A549 (cell line): ENCODE data around the gene ZBTB46.

Experiments used
- HOXB13 ChIP-seq: fragments of 250-450 bp; sonication (Bioruptor Pico); IDR thresholded peaks from 2 replicates; pipeline ENCODE4 v1.5.0; 2020; ENCODE audit warnings: low read depth, mild to moderate bottlenecking, moderate library complexity
- MAZ ChIP-seq: fragments of 150-350 bp; IDR thresholded peaks from 2 replicates; pipeline ENCODE4 v1.6.1; 2014; ENCODE audit warnings: antibody characterized with exemption, low read depth, low read length, borderline replicate concordance
- RARB ChIP-seq: fragments of 250-450 bp; sonication (Bioruptor Pico); IDR thresholded peaks from 2 replicates; pipeline ENCODE4 v1.8.0; 2021; ENCODE audit warnings: mild to moderate bottlenecking, moderate library complexity
- TF ChIP-seq, protein P1 (sequence below): fragments of 200-600 bp; sonication (generic); IDR thresholded peaks from 2 replicates; pipeline ENCODE4 v1.6.1; 2016; ENCODE audit warnings: antibody characterized with exemption, mild to moderate bottlenecking, moderate library complexity

DNA sequence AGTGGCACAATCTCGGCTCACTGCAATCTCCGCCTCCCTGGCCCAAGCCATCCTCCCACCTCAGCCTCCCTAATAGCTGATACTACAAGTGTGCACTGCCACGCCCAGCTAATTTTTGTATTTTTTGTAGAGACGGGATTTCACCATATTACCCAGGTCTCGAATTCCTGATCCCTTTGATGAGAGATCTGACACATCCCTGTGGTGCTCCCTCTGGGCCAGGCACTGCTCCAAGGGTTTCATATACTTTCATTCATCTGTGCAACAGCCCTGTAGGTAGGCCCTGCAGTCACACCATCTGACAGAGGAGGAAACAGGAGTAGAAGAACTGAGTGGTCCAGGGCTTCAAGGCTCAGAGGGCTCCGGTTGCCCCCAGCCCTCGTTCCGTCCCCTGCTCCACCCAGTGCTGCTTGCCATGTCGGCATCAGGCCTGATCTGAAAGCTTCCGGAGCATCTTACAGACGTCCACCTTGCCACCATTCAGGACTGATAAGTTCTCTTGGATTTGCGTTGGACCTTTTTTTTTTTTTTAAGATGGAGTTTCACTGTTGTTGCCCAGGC is 119.9 kb downstream of the ZBTB46 start:
- TF ChIP-seq MAZ (no peak), RARB (no peak), HOXB13 (CRISPR knock-in tag) (no peak)
- TF ChIP-seq, protein P1, sequence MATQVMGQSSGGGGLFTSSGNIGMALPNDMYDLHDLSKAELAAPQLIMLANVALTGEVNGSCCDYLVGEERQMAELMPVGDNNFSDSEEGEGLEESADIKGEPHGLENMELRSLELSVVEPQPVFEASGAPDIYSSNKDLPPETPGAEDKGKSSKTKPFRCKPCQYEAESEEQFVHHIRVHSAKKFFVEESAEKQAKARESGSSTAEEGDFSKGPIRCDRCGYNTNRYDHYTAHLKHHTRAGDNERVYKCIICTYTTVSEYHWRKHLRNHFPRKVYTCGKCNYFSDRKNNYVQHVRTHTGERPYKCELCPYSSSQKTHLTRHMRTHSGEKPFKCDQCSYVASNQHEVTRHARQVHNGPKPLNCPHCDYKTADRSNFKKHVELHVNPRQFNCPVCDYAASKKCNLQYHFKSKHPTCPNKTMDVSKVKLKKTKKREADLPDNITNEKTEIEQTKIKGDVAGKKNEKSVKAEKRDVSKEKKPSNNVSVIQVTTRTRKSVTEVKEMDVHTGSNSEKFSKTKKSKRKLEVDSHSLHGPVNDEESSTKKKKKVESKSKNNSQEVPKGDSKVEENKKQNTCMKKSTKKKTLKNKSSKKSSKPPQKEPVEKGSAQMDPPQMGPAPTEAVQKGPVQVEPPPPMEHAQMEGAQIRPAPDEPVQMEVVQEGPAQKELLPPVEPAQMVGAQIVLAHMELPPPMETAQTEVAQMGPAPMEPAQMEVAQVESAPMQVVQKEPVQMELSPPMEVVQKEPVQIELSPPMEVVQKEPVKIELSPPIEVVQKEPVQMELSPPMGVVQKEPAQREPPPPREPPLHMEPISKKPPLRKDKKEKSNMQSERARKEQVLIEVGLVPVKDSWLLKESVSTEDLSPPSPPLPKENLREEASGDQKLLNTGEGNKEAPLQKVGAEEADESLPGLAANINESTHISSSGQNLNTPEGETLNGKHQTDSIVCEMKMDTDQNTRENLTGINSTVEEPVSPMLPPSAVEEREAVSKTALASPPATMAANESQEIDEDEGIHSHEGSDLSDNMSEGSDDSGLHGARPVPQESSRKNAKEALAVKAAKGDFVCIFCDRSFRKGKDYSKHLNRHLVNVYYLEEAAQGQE: no peak
